MCF 10A (cell line): ENCODE results near the gene CACNA2D1. TPM values are rescaled to one million over a fixed set of nuclear protein-coding genes. Genes with fewer than 3 reads are reported as not detected.

Experiments
- BruUV-seq: library from RNA; stranded (reverse); fragments of 400-500 nt; replicated peaks from 2 replicates; lab custom pipeline; 2021; lab: Mats Ljungman, UMichigan
- CTCF ChIA-PET: fragments of 300-600 bp; sonication (Branson Sonifier 250); formaldehyde crosslinking; extraction: SDS; loops from one replicate; lab custom pipeline; 2021; ENCODE audit warnings: antibody characterized with exemption, inconsistent platforms; lab: Yijun Ruan, JAX
- POLR2A ChIA-PET: fragments of 300-600, 350-650 bp; sonication (Branson Sonifier 250); formaldehyde crosslinking; extraction: SDS; loops from one replicate; lab custom pipeline; 2020; ENCODE audit warnings: antibody characterized with exemption, inconsistent platforms; lab: Yijun Ruan, JAX
- DNase-seq: peaks from one replicate; pipeline ENCODE4 v3.0.0-alpha.2; 2018; ENCODE audit not compliant: unreplicated experiment
- H3K27ac Mint-ChIP-seq: one replicate; pipeline ENCODE4 v1.8.0; 2022; ENCODE audit warnings: mild to moderate bottlenecking, low read depth, mixed read lengths; ENCODE audit not compliant: unreplicated experiment
- H3K27me3 Mint-ChIP-seq: one replicate; pipeline ENCODE4 v1.8.0; 2022; ENCODE audit warnings: mixed read lengths; ENCODE audit not compliant: insufficient read depth, unreplicated experiment
- H3K36me3 Mint-ChIP-seq: one replicate; pipeline ENCODE4 v1.8.0; 2022; ENCODE audit warnings: mild to moderate bottlenecking, moderate library complexity, mixed read lengths; ENCODE audit not compliant: insufficient read depth, unreplicated experiment
- H3K4me1 Mint-ChIP-seq: one replicate; pipeline ENCODE4 v1.8.0; 2022; ENCODE audit warnings: mixed read lengths; ENCODE audit not compliant: insufficient read depth, unreplicated experiment
- H3K4me3 Mint-ChIP-seq: one replicate; pipeline ENCODE4 v1.8.0; 2022; ENCODE audit warnings: mild to moderate bottlenecking, moderate library complexity, mixed read lengths; ENCODE audit not compliant: unreplicated experiment
- H3K9me3 Mint-ChIP-seq: one replicate; pipeline ENCODE4 v1.8.0; 2022; ENCODE audit warnings: mixed read lengths; ENCODE audit not compliant: unreplicated experiment
- CTCF ChIP-seq: fragments of 200-600 bp; IDR thresholded peaks from one replicate; pipeline ENCODE4 v1.8.0; 2022; ENCODE audit warnings: antibody characterized with exemption, mild to moderate bottlenecking; ENCODE audit not compliant: unreplicated experiment
- intact Hi-C: fragments of 100-400 bp; cut with micrococcal nuclease; formaldehyde crosslinking; loops from 2 replicates; pipeline ENCODE4 v1.14.1; 2022
- total RNA-seq: library from RNA; stranded (reverse); gene quantifications from 2 replicates; pipeline ENCODE4 v1.2.3, GENCODE V29; 2022

Gene CACNA2D1
- total RNA-seq, 1 experiment from 2014 or later, result not detected

GRCh38 chr7:82404652-82405051, 38.9 kb downstream of the CACNA2D1 start:
- H3K36me3 Mint-ChIP-seq, result no peaks in the 10 kb centered on the region
- no peak for TF ChIP-seq CTCF
- no TSS peak for BruUV-seq
- H3K9me3 Mint-ChIP-seq, result no peaks in the 10 kb centered on the region
- CTCF ChIA-PET, result no interaction called here
- peaks cover 19% of the 10 kb centered on the region for H3K27me3 Mint-ChIP-seq
- H3K27ac Mint-ChIP-seq, result no peak overlapping the region
- POLR2A ChIA-PET, result no interaction called here
- no peak overlapping the region for H3K4me3 Mint-ChIP-seq
- intact Hi-C loops, result no loop called here
- no peaks in the 10 kb centered on the region for H3K4me1 Mint-ChIP-seq
- no peak for DNase-seq

DNA sequence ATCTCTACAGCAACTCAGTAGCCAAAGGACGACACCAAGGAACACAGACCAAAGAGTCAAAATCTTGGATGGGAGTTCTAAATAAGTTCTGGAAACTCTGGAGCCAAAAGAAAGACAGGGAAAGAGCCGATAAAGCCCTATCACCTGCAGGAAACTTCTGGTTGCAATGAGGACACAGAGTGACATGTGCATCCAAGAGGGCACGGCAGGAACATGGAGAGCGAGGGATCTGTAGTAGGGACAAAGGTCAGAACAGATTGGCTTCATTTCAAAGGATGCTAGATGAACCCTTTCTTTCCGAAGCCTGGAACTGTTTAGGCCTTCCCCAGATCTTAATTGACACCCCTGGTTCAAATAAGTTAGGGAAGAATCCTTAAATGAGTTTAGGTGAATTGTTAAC, 39.5 kb downstream of the CACNA2D1 start:
- Mint-ChIP-seq H3K4me3 (no peak overlapping the region), H3K9me3 (peaks cover under 1% of the 10 kb centered on the region), H3K27ac (no peak overlapping the region), H3K27me3 (peaks cover 19% of the 10 kb centered on the region), H3K36me3 (no peaks in the 10 kb centered on the region), H3K4me1 (no peaks in the 10 kb centered on the region)
- TF ChIP-seq CTCF, result no peak
- ChIA-PET POLR2A (no interaction called here), CTCF (no interaction called here)
- DNase-seq, result no peak
- intact Hi-C loops, result no loop called here
- no TSS peak for BruUV-seq

DNA sequence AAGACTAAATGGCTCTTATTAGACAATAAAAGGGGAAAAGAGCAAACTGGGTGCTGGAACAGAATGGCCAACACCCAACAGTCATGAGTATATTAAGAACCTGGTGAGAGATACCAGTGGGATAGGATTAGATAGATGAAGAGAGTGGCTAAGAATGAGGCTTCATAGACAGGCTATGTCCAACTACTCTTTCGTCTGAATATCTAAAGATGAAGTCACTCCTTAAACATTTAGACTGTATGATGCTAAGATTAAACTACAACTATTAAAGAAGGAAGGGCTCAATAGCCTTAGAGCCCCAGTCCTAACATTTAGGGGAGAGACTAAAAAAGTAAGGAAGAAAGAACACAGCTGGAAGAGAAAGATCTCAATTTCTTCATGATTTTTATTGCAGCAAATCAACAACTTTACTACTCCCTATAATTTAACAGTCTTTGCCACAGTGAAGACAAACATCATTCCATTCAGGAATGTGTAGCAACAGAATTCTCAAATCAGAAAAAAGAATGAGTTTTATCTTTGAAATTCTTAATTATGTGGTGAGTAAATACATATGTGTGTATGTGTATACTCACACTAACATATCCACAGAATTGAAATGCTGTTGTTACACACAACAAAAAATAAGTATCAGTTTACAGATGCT, 45.6 kb downstream of the CACNA2D1 start:
- intact Hi-C loops, result no loop called here
- TF ChIP-seq CTCF, result no peak
- no peak for DNase-seq
- BruUV-seq, result no TSS peak
- CTCF ChIA-PET, result no interaction called here
- H3K36me3 Mint-ChIP-seq, result no peaks in the 10 kb centered on the region
- H3K4me3 Mint-ChIP-seq, result no peak overlapping the region
- H3K27ac Mint-ChIP-seq, result no peak overlapping the region
- POLR2A ChIA-PET, result no interaction called here
- H3K27me3 Mint-ChIP-seq, result peaks cover 37% of the 10 kb centered on the region
- no peaks in the 10 kb centered on the region for H3K4me1 Mint-ChIP-seq
- peaks cover 6% of the 10 kb centered on the region for H3K9me3 Mint-ChIP-seq

GRCh38 chr7:82396343-82396742, 47.2 kb downstream of the CACNA2D1 start:
- Mint-ChIP-seq H3K27ac (no peak overlapping the region), H3K4me3 (no peak overlapping the region), H3K36me3 (no peaks in the 10 kb centered on the region), H3K27me3 (peaks cover 52% of the 10 kb centered on the region), H3K4me1 (no peaks in the 10 kb centered on the region), H3K9me3 (peaks cover 6% of the 10 kb centered on the region)
- intact Hi-C loops, result no loop called here
- DNase-seq, result no peak
- POLR2A ChIA-PET, result no interaction called here
- CTCF ChIA-PET, result interaction anchor here (0.5 kb wide), 1 partner anchor 95 kb away, joined by 3 read pairs; no protein-coding TSS in a partner anchor
- no peak for TF ChIP-seq CTCF
- BruUV-seq, result no TSS peak
